ENCODE results near the gene MICU1. TPM values are rescaled to one million over a fixed set of nuclear protein-coding genes. Genes with fewer than 3 reads are reported as not detected.

Gene MICU1
- total RNA-seq, 1 experiment from 2014 or later: 70.5 TPM

DNA sequence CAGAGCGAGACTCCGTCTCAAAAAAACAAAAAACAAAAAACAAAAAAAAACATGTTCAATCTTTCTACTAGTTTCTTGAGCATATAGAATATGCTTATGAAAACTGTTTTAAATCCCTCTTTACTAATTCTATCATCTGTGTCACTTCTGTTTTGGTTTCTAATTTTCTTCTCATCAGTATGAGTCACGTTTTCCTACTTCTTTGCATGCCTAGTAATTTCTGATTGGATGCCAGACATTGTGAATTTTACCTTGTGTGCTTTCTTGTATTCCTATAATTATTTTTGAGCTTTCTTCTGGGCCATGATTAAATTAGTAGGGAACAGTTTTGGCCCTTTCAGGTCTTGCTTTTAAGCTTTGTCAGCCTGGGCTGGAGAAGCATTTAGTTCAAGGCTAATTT, 9.9 kb downstream of the MICU1 start:
- POLR2A ChIA-PET (ENCODE audit: unreplicated experiment): interaction anchor here (0.7 kb wide), 1 partner anchor 231 kb away, joined by 5 read pairs; no protein-coding TSS in a partner anchor

GRCh38 chr10:72612203-72612826, 13.6 kb downstream of the MICU1 start:
- TF ChIP-seq EZH2 (IDR thresholded peaks at IDR 0.05; ENCODE audit: low read depth): no peak
- no peak for TF ChIP-seq CTCF (conservative IDR thresholded peaks at IDR 0.05)
- H3K79me2 ChIP-seq (ENCODE audit: low read depth): peaks cover 11% of the 10 kb centered on the region; the same call in 1 of the 2 replicates
- H3K36me3 ChIP-seq (ENCODE audit: low read depth): no peaks in the 10 kb centered on the region
- POLR2A ChIA-PET (ENCODE audit: unreplicated experiment): interaction anchor here (0.6 kb wide), 2 partner anchors 21 to 195 kb away, joined by 4 to 9 read pairs; no protein-coding TSS in a partner anchor
- H3F3A ChIP-seq (ENCODE audit: insufficient read depth, low read depth): no peaks in the 10 kb centered on the region
- CTCF ChIA-PET: interaction anchor here (0.5 to 0.6 kb wide), 3 partner anchors 83 to 269 kb away, joined by 3 read pairs; no protein-coding TSS in a partner anchor
- H2AFZ ChIP-seq: no peak overlapping the region
- no peak overlapping the region for H3K4me3 ChIP-seq
- no peaks in the 10 kb centered on the region for H3K4me1 ChIP-seq (replicated peaks; ENCODE audit: insufficient read depth)
- H3K27ac ChIP-seq: no peak overlapping the region
- DNase-seq: no peak
- H4K20me1 ChIP-seq (ENCODE audit: insufficient read depth): no peaks in the 10 kb centered on the region
- no peak overlapping the region for H3K4me2 ChIP-seq
- no peaks in the 10 kb centered on the region for H3K9me3 ChIP-seq (ENCODE audit: insufficient read depth, low read depth)
- intact Hi-C loops (cut with micrococcal nuclease; ENCODE audit: unreplicated experiment): no loop called here
- no peaks in the 10 kb centered on the region for H3K9me2 ChIP-seq (ENCODE audit: insufficient read depth)
- BruUV-seq (replicated peaks): no TSS peak
- no peaks in the 10 kb centered on the region for H3K27me3 ChIP-seq (ENCODE audit: insufficient read depth, low read depth)

More for the DNA sequence above, 9.9 kb downstream of the MICU1 start:
- Histone ChIP-seq H3K36me3 (ENCODE audit: low read depth) (no peaks in the 10 kb centered on the region), H3K4me3 (no peak overlapping the region), H3K4me1 (replicated peaks; ENCODE audit: insufficient read depth) (no peaks in the 10 kb centered on the region), H4K20me1 (ENCODE audit: insufficient read depth) (no peaks in the 10 kb centered on the region), H3K27me3 (ENCODE audit: insufficient read depth, low read depth) (no peaks in the 10 kb centered on the region), H3K79me2 (ENCODE audit: low read depth) (peaks cover 19% of the 10 kb centered on the region; the same call in 1 of the 2 replicates), H3K4me2 (no peak overlapping the region), H3K9me2 (ENCODE audit: insufficient read depth) (no peaks in the 10 kb centered on the region), H2AFZ (no peak overlapping the region), H3K9me3 (ENCODE audit: insufficient read depth, low read depth) (no peaks in the 10 kb centered on the region), H3K27ac (no peak overlapping the region), H3F3A (ENCODE audit: insufficient read depth, low read depth) (no peaks in the 10 kb centered on the region)
- CTCF ChIA-PET: no interaction called here
- intact Hi-C loops (cut with micrococcal nuclease; ENCODE audit: unreplicated experiment): no loop called here
- no TSS peak for BruUV-seq (replicated peaks)
- no peak for DNase-seq
- no peak for TF ChIP-seq CTCF (conservative IDR thresholded peaks at IDR 0.05)
- TF ChIP-seq EZH2 (IDR thresholded peaks at IDR 0.05; ENCODE audit: low read depth): no peak

GRCh38 chr10:72611783-72612182, 14.1 kb downstream of the MICU1 start:
- Histone ChIP-seq H3K27me3 (ENCODE audit: insufficient read depth, low read depth) (no peaks in the 10 kb centered on the region), H3K4me3 (no peak overlapping the region), H3K4me1 (replicated peaks; ENCODE audit: insufficient read depth) (no peaks in the 10 kb centered on the region), H3K27ac (no peak overlapping the region), H2AFZ (no peak overlapping the region), H3K36me3 (ENCODE audit: low read depth) (no peaks in the 10 kb centered on the region), H3K4me2 (no peak overlapping the region), H3F3A (ENCODE audit: insufficient read depth, low read depth) (no peaks in the 10 kb centered on the region), H3K9me2 (ENCODE audit: insufficient read depth) (no peaks in the 10 kb centered on the region), H3K9me3 (ENCODE audit: insufficient read depth, low read depth) (no peaks in the 10 kb centered on the region), H4K20me1 (ENCODE audit: insufficient read depth) (no peaks in the 10 kb centered on the region), H3K79me2 (ENCODE audit: low read depth) (peaks cover 11% of the 10 kb centered on the region; the same call in 1 of the 2 replicates)
- DNase-seq: no peak
- CTCF ChIA-PET: interaction anchor here (0.5 to 0.6 kb wide), 3 partner anchors 84 to 269 kb away, joined by 3 read pairs; no protein-coding TSS in a partner anchor
- intact Hi-C loops (cut with micrococcal nuclease; ENCODE audit: unreplicated experiment): no loop called here
- TF ChIP-seq EZH2 (IDR thresholded peaks at IDR 0.05; ENCODE audit: low read depth) (no peak), CTCF (conservative IDR thresholded peaks at IDR 0.05) (no peak)
- BruUV-seq (replicated peaks): no TSS peak
- POLR2A ChIA-PET (ENCODE audit: unreplicated experiment): interaction anchor here (0.6 kb wide), 2 partner anchors 20 to 195 kb away, joined by 4 to 9 read pairs; no protein-coding TSS in a partner anchor

Data from PC-9 (cell line).